ENCODE results near the gene CDKN1A. TPM values are rescaled to one million over a fixed set of nuclear protein-coding genes. Genes with fewer than 3 reads are reported as not detected.
"Not testable (repeated sequence)": the region's sequence is repeated elsewhere in the genome, so short reads cannot be mapped to it uniquely, and the experiment has no call there.

The CDKN1A gene
- total RNA-seq, 1 donor from 2014 or later = 201 TPM

DNA sequence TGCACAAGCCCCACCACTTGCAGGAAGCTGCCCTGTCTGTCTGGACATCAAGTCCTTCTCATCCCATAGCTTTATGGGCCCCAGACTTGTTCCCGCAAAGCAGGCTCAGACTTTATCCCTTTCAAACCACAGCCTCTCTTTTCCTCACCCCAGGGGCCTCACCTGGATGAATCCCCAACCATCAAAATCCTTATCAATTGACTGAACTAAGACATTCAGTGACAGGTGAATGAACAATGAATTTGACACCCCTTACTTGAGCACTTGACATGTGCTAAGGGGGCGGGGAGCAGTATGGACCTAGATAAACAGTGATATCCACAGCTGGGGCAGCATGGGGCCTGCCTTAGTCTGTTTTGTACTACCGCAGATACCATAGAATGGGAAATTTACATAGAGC lies 24.1 kb downstream of the CDKN1A start:
- H3K36me3 Mint-ChIP-seq (ENCODE audit: unreplicated experiment) = no peaks in the 10 kb centered on the region
- H3K9me3 Mint-ChIP-seq (ENCODE audit: unreplicated experiment) = no peaks in the 10 kb centered on the region
- H3K27me3 Mint-ChIP-seq (ENCODE audit: unreplicated experiment) = peaks cover 7% of the 10 kb centered on the region
- no peak overlapping the region for H3K27ac Mint-ChIP-seq (ENCODE audit: unreplicated experiment)
- H3K4me1 Mint-ChIP-seq (ENCODE audit: unreplicated experiment) = no peaks in the 10 kb centered on the region
- no peak for DNase-seq (ENCODE audit: extremely low spot score, unreplicated experiment)
- H3K4me3 Mint-ChIP-seq (ENCODE audit: unreplicated experiment) = no peak overlapping the region
- TF ChIP-seq, protein P1, sequence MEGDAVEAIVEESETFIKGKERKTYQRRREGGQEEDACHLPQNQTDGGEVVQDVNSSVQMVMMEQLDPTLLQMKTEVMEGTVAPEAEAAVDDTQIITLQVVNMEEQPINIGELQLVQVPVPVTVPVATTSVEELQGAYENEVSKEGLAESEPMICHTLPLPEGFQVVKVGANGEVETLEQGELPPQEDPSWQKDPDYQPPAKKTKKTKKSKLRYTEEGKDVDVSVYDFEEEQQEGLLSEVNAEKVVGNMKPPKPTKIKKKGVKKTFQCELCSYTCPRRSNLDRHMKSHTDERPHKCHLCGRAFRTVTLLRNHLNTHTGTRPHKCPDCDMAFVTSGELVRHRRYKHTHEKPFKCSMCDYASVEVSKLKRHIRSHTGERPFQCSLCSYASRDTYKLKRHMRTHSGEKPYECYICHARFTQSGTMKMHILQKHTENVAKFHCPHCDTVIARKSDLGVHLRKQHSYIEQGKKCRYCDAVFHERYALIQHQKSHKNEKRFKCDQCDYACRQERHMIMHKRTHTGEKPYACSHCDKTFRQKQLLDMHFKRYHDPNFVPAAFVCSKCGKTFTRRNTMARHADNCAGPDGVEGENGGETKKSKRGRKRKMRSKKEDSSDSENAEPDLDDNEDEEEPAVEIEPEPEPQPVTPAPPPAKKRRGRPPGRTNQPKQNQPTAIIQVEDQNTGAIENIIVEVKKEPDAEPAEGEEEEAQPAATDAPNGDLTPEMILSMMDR (IDR thresholded peaks at IDR 0.05) = no peak

DNA sequence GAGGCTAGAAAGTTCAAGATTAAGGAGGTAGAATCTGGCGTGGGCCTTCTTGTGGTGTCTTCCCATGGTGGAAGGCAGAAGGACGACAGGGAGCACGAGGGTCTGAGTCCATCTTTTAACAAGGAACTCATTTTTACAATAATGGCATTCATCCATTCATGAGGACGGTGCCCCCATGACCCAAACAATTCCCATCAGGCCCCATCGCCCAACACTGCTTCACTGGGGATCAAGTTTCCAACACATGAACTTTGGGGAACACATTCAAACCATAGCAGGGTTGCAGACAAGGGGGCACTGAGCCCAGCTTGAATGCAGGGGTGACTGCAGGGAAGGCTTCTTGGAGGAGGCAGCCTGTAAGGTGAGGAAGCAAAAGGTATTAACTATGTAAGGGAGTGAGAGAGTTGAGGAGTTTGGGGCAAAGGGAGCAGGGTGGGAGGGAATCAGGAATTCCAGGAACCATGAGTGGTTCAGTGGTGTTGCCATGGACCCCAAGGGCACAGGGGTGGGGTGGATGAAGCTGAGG lies 24.6 kb downstream of the CDKN1A start:
- DNase-seq (ENCODE audit: extremely low spot score, unreplicated experiment) = no peak
- Mint-ChIP-seq H3K9me3 (ENCODE audit: unreplicated experiment) (no peaks in the 10 kb centered on the region), H3K27ac (ENCODE audit: unreplicated experiment) (no peak overlapping the region), H3K27me3 (ENCODE audit: unreplicated experiment) (peaks cover 7% of the 10 kb centered on the region), H3K4me1 (ENCODE audit: unreplicated experiment) (no peaks in the 10 kb centered on the region), H3K36me3 (ENCODE audit: unreplicated experiment) (no peaks in the 10 kb centered on the region), H3K4me3 (ENCODE audit: unreplicated experiment) (no peak overlapping the region)
- TF ChIP-seq, protein P1 (IDR thresholded peaks at IDR 0.05) = no peak

DNA sequence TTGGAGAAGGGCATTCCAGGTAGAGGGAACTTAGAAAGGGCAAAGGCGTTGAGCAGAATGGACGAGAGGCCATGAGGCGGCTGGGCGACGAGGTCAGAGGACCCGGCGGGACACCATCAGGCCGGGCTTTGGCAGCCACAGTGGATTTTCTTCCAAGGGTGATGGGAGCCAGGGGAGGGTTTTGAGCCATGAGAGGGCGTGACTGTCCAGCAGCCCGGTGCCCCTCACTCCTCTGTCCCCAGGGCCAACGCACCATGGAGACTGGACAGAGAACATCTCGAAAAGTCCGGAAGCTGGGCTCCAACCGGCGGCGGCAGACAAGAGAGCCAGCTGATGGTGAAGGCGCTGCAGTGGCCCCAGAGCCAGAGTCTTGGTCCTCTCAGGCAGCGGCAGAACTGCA lies 25.5 kb downstream of the CDKN1A start:
- Mint-ChIP-seq H3K27ac (ENCODE audit: unreplicated experiment) (no peak overlapping the region), H3K27me3 (ENCODE audit: unreplicated experiment) (peaks cover 7% of the 10 kb centered on the region), H3K36me3 (ENCODE audit: unreplicated experiment) (no peaks in the 10 kb centered on the region), H3K9me3 (ENCODE audit: unreplicated experiment) (no peaks in the 10 kb centered on the region), H3K4me3 (ENCODE audit: unreplicated experiment) (no peak overlapping the region), H3K4me1 (ENCODE audit: unreplicated experiment) (no peaks in the 10 kb centered on the region)
- no peak for DNase-seq (ENCODE audit: extremely low spot score, unreplicated experiment)
- TF ChIP-seq, protein P1 (IDR thresholded peaks at IDR 0.05) = no peak

DNA sequence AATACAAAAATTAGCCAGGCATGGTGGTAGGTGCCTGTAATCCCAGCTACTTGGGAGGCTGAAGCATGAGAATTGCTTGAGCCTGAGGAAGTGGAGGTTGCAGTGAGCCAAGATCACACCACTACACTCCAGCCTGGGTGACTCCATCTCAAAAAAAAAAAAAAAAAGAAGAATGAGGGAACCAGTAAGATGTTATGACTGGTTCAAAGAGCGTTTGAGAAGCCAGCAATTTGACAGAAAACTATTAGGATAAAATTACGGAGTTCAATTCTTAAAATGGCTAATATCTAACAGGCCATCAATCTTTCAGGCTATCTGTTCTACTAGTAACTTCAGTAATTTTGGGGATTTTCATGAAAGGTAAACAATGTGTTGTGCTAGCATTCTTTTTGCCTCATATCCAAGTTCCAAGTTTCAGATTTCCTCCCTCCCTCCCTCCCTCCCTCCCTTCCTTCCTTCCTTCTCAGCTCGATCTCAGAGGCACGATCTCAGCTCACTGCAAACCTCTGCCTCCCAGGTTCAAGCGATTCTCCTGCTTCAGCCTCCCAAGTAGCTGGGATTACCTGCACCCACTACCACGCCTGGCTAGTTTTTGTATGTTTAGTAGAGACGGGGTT lies 26.6 kb downstream of the CDKN1A start:
- DNase-seq (ENCODE audit: extremely low spot score, unreplicated experiment); H3K4me1 Mint-ChIP-seq (ENCODE audit: unreplicated experiment); H3K27ac Mint-ChIP-seq (ENCODE audit: unreplicated experiment); H3K36me3 Mint-ChIP-seq (ENCODE audit: unreplicated experiment); H3K9me3 Mint-ChIP-seq (ENCODE audit: unreplicated experiment); H3K4me3 Mint-ChIP-seq (ENCODE audit: unreplicated experiment); H3K27me3 Mint-ChIP-seq (ENCODE audit: unreplicated experiment): not testable (repeated sequence)

DNA sequence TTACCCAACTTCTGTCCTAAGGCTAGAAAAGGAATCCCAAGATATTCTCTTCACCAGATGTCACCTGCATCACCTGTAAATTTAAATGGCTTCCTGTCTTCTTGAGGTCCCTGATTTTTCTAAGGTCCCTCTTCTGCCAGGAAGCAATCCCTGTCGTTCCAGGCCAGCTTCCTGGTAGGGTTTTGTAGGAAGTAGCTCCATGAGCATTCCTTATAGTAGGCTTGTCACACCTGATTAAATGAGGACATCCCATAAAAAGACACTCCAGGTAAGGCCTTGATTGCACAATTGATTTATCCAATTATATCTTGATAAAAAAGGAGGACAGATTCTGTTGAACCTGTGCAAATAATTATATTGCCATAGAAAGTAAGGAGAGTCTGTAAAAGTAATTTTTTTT lies 27.8 kb downstream of the CDKN1A start:
- Mint-ChIP-seq H3K27me3 (ENCODE audit: unreplicated experiment) (peaks cover 7% of the 10 kb centered on the region), H3K36me3 (ENCODE audit: unreplicated experiment) (no peaks in the 10 kb centered on the region), H3K9me3 (ENCODE audit: unreplicated experiment) (no peaks in the 10 kb centered on the region), H3K4me3 (ENCODE audit: unreplicated experiment) (no peak overlapping the region), H3K4me1 (ENCODE audit: unreplicated experiment) (no peaks in the 10 kb centered on the region), H3K27ac (ENCODE audit: unreplicated experiment) (no peak overlapping the region)
- TF ChIP-seq, protein P1 (IDR thresholded peaks at IDR 0.05) = no peak
- DNase-seq (ENCODE audit: extremely low spot score, unreplicated experiment) = no peak
